Posterior vena cava (tissue), 2 donors: ENCODE results near the gene CHFR. TPM values are rescaled to one million over a fixed set of nuclear protein-coding genes. Genes with fewer than 3 reads are reported as not detected.

Experiments used
- DNase-seq: peaks from one replicate; pipeline ENCODE4 v3.0.0-alpha.2; 2020; ENCODE audit warnings: low spot score
- intact Hi-C, 2 donors: fragments of 100-400 bp; cut with DNase I; formaldehyde crosslinking; loops; one replicate each; pipeline versions ENCODE4 v1.14.1 to v1.14.2; 2022 to 2023
- total RNA-seq, 2 donors: library from RNA; stranded (reverse); fragmentation: NEBNext Ultra II Directional; extraction: Animal tissue kit (Norgen Biotek cat#: 25700); gene quantifications; one replicate each; pipeline ENCODE4 v1.2.1, GENCODE V29; 2021
- donor health status: DM: yes; HTN: yes; CAD: no.
- donor health status: DM: yes; HTN: yes; CAD: no.

CHFR gene
- total RNA-seq, 2 donors from 2014 or later: 36.9 to 38.5 TPM

DNA sequence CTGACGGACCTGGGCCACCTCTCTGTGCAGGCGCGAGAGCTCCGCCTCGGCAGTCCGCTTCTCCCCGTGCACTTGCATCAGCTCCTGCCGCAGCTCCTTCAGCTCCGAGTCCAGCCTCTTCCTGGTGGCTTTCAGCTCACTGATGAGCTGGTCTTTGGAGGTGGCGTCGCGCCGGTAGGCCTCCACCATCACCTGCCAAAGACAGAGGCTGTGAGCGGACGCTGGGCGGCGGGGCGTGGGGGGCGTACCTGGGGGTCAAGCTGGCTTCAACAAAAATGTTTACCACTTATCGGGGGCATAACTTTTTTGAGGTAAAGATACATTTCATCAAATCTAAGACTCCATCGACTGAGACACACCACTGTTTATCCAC is 98.3 kb downstream of the CHFR start:
- intact Hi-C loops: no loop called here

DNA sequence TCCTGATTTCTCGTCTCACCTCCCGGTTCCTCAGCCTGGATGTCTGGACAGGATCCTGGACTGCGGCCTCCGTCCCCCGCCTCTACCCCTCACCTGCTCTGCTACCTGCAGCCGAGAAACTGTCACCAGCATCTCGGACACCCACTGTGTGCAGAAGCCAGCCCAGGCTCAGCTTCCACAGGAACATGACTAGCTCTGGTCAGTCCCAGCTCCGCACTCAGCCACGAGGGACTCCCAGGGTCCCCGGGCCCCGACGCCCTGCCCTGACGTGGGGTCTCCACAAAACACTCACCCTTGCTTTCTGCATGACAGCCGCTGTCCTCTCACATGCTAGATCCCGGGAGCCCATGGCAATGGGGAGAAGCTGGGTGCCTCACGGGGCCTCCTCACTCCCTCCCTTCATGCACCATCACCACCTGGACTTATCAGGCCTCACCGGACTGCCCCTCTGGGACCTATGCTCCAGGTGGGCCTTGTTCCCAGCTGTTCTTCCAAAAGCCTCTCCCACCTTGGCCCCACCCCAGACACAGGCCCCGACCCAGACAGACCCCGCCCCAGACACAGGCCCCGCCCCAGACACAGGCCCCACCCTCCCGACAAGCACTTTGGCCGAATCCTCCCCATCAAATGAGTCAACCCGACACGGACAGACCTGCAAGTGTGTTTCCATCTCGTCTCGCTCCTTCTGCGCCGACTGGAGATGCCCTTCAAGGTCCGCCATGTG is 98.9 kb downstream of the CHFR start:
- intact Hi-C loops: no loop called here
- no peak for DNase-seq

More for the DNA sequence above, 98.3 kb downstream of the CHFR start:
- no peak for DNase-seq

DNA sequence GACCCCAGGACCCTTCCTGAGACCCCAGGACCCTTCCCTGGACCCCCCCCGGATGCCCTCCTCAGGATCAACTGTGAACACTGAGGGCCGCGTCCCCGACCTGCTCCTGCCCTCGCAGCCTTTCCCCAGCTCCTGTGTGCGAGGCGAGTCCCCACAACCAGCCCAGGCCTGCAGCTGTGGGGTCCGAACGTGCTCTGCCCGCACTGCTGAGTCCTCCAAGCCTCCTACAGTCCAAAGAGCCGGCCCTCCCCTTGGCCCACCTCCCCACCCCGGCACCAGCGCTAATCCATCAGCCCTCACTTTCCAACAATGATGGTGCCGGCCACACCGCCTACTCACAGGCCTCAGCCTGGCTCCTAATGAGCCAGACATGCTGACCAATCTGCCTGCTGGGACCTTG is 99.5 kb downstream of the CHFR start:
- intact Hi-C loops: no loop called here
- no peak for DNase-seq

DNA sequence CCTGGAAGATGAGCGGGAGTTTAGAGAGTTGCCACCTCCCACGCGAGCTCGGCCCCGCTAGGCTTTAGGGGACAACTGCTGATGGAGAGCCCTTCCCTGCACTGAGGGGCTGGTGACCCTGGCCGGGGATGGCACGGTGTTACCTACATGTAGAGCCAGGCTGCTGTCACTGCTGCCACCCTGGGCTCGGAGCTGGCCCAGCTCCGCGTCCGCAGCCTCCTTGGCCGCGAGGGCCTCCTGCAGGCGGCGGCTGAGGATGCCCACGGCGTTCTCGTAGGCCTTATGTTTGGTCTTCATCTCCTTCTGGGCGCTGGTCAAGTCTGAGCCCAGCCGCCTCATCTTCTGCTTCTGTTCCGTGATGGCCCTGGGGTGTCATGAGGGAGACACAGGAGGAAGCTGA is 101.2 kb downstream of the CHFR start:
- intact Hi-C loops: no loop called here
- DNase-seq: no peak

DNA sequence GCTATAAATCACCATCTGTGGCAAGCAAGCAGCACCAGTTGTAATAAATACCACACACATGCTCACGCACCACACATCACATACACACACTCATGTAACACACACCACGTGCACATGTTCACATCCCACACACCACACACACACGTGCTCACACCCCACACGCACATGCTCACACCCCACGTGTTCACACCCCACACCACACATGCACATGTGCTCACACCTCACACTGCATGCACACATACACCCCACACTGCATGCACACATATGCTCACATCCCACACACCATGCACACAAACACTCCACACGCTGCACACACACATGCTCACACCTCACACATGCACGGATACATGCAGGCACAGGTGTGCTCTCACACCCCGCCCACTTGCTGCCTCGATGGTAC is 102.8 kb downstream of the CHFR start:
- intact Hi-C loops: no loop called here
- DNase-seq: no peak

DNA sequence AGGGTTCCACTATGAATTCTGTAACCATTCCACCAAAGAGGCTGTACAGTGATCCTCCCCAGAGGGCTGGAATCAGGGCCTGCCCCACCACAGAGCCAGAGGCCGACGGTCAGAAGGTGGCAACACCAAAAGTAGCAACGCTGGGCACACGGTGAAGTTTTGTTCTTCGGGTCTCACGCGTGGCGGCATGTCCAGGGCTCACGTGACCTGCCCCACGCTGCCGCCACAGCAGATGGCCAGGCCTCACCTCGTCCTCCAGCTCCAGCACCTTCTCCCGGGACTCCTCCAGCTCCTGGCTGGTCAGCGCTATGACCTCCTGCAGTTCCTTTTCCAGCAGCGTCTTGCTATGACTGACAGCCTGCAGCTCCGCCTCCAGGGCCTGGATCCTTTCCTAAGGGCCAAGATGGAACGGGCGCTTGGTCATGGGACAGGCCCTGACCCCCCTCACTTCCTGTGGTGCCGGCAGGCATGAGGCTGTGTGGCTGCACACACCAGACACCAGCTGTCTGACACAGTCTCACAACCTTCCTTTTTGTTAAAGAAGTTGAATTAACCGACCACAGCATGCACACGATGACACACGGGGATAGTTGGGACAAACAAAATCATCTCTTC is 103.4 kb downstream of the CHFR start:
- no peak for DNase-seq
- intact Hi-C loops: no loop called here

Other genes starting within 250 kb of the CHFR start
- gene POLE, start 200.3 kb downstream of the CHFR start, total RNA-seq: 10 to 100 TPM; 16.6 to 21.2 TPM
- 1 to 10 TPM; 7.1 to 9.5 TPM for gene PXMP2, start 200.0 kb downstream of the CHFR start, total RNA-seq
- 10 to 100 TPM; 20.0 to 24.2 TPM for gene PGAM5, start 176.8 kb downstream of the CHFR start, total RNA-seq
- 10 to 100 TPM; 36.6 to 43.5 TPM for gene ANKLE2, start 125.8 kb downstream of the CHFR start, total RNA-seq
- gene GOLGA3, start 58.7 kb downstream of the CHFR start, total RNA-seq: 100 to 1,000 TPM in 1 of 2 donors, 10 to 100 TPM in 1; 66.6 to 102 TPM
- gene ZNF605, start 68.7 kb upstream of the CHFR start, total RNA-seq: 10 to 100 TPM; 10.2 to 12.2 TPM
- 10 to 100 TPM in 1 of 2 donors, 1 to 10 TPM in 1; 8.6 to 10.2 TPM for gene ZNF26, start 98.8 kb upstream of the CHFR start, total RNA-seq
- gene ZNF84, start 149.9 kb upstream of the CHFR start, total RNA-seq: 10 to 100 TPM; 21.7 to 22.4 TPM
- 10 to 100 TPM; 11.2 to 13.4 TPM for gene ZNF140, start 193.3 kb upstream of the CHFR start, total RNA-seq
- gene ZNF891, start 242.7 kb upstream of the CHFR start, total RNA-seq: 1 to 10 TPM; 2.5 to 2.8 TPM
- gene ZNF10, start 243.0 kb upstream of the CHFR start, total RNA-seq: 10 to 100 TPM in 1 of 2 donors, 1 to 10 TPM in 1; 9.2 to 10.5 TPM